ENCODE results near the gene CFAP410.

DNA sequence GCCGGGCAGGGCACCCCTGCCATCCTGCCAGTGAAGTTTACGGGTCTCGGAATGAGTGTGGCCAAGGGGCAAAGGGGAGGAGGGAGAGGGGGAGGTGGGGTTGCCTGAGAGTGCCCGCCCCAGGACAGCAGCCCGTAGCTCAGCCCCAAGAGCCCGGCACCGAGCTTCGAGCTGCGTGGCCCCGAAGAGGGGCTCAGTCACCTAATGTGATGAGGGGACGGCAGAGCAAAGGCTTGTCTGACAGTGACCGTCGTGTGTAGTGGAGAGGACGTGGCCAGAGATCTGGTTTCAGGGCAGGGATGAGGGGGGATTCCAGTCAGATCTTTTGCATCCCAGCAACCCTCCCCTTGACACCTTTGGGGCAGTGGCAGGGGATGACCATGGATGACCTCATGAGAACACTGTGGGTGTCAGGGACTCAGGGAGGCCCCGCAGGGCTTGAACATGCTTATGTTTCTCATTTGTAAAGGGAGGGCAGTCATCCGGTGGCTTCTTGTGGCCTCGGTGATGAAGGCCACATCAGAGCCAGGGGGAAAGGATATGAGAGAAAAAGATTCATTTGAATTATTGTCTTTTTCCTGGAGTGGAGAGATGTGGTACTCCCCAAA is 13.2 kb upstream of the CFAP410 start:
- TF ChIP-seq POLR2A (IDR thresholded peaks at IDR 0.05; ENCODE audit: low read depth, low read length) (no peak), POLR2AphosphoS5 (IDR thresholded peaks at IDR 0.05; ENCODE audit: insufficient read depth, low read depth, low read length) (no peak), EZH2 (IDR thresholded peaks at IDR 0.05; ENCODE audit: borderline replicate concordance, low read depth, low read length, severe bottlenecking) (no peak)
- TF ChIP-seq, protein P1, sequence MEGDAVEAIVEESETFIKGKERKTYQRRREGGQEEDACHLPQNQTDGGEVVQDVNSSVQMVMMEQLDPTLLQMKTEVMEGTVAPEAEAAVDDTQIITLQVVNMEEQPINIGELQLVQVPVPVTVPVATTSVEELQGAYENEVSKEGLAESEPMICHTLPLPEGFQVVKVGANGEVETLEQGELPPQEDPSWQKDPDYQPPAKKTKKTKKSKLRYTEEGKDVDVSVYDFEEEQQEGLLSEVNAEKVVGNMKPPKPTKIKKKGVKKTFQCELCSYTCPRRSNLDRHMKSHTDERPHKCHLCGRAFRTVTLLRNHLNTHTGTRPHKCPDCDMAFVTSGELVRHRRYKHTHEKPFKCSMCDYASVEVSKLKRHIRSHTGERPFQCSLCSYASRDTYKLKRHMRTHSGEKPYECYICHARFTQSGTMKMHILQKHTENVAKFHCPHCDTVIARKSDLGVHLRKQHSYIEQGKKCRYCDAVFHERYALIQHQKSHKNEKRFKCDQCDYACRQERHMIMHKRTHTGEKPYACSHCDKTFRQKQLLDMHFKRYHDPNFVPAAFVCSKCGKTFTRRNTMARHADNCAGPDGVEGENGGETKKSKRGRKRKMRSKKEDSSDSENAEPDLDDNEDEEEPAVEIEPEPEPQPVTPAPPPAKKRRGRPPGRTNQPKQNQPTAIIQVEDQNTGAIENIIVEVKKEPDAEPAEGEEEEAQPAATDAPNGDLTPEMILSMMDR (IDR thresholded peaks at IDR 0.05; ENCODE audit: extremely low read depth in 1 of 2, insufficient read depth in 1 of 2, low read depth in 1 of 2, low read length in 2 of 2) = no peak
- TF ChIP-seq, protein P2, sequence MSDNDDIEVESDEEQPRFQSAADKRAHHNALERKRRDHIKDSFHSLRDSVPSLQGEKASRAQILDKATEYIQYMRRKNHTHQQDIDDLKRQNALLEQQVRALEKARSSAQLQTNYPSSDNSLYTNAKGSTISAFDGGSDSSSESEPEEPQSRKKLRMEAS (IDR thresholded peaks at IDR 0.05; ENCODE audit: insufficient read depth, insufficient read length) = no peak

Measured in endothelial cell of umbilical vein (primary cell).